ENCODE results near the gene FAM131C.

The FAM131C gene

DNA sequence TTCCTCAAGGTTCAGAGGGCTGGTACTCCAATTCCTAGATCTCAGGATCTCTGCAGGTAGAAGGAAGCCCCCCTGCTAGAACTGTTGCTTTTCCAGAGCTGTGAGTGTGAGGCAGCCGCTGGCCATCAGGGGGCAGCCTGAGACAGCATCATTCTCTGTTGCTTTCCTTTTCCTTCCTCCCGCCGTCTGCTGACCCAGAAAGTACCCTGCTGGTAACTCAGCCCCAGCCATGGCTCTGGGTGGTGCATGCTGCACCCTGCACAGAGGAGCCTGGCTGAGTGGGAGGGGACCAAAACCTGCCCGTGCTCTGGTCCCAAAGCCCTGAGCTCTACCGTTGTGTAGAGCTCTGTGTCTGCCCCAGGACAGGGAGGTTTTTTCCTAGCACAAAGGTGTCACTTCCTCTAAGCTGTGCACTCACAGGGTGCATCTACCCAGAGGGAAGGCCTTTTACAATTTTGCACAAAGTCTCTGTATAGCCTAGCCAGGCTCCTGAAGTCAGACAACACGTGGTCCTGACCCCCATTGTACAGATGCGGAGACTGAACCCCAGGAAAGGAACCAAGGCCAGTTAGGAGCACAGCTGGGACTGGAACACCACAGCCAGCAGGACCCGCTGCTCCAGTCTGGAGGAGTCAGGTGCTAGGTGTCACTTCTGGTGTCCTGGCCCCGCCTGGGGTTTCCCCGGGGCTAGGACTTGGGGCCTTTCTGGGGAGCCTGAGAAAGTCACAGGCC, 5.6 kb upstream of the FAM131C start:
- peak; percentile 80 for FAIRE-seq

DNA sequence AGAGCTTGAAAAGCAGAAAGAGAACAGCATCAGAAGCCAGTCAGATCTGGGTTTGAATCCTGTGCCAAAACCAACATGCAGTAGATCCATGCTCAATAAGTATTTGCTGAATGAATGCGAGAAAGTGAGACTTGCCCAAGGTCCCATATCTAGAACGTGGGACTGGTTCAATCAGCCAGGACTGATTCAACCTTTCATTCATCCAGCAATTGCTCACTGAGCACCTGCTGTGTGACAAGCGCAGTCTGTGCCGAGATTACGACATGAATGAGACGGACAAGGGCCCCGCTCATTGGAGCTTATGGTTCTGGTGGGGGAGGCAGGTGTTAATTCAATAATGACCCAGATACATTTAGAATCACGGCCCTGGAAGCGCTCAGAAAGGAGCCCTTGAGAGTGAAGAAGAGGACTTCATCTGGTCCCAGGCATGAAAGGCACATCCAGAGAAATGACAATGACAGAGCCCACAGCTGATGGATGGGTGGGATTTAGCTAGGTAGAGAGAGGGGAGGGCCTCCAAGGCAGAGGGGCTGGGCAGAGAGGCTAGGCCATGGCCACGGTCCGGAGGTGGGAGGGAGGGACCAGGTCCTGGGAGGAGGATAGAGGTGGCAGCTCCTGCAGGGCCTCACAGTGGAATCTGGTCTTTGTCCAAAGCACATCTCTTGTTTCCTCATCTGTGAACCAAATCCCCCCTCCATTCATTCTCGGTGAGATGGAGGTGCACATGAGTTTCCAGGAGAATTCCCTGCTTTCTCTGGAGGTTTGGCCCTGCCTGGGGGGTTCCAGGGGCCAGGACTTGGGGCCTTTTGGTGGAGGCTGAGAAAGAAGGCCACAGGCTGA, 4.2 kb upstream of the FAM131C start:
- DNase-seq (ENCODE audit: extremely low spot score, insufficient read length, low read depth) (no peak), FAIRE-seq (no peak)

More for the DNA sequence above, 5.6 kb upstream of the FAM131C start:
- peak; percentile 60 for DNase-seq (ENCODE audit: extremely low spot score, insufficient read length, low read depth)

DNA sequence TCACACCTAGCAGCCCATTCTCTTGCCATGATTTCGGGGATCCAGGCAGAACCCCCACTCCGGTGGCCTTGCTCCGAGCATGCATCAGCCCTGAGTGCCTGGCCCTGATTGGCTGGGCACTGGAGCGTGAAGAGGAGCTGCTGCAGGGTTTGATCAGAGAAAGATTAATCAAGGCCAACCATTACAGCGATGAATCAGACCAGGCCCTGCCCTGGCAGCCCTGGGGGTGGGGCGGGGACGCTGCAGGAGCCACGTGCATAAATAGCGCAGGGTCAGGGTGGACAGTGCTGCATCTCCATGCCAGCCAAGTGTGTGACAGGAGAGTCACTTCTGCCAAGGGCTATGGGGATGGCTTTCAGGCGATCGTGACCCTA, 3.4 kb upstream of the FAM131C start:
- DNase-seq (ENCODE audit: extremely low spot score, insufficient read length, low read depth) = no peak
- FAIRE-seq = no peak

DNA sequence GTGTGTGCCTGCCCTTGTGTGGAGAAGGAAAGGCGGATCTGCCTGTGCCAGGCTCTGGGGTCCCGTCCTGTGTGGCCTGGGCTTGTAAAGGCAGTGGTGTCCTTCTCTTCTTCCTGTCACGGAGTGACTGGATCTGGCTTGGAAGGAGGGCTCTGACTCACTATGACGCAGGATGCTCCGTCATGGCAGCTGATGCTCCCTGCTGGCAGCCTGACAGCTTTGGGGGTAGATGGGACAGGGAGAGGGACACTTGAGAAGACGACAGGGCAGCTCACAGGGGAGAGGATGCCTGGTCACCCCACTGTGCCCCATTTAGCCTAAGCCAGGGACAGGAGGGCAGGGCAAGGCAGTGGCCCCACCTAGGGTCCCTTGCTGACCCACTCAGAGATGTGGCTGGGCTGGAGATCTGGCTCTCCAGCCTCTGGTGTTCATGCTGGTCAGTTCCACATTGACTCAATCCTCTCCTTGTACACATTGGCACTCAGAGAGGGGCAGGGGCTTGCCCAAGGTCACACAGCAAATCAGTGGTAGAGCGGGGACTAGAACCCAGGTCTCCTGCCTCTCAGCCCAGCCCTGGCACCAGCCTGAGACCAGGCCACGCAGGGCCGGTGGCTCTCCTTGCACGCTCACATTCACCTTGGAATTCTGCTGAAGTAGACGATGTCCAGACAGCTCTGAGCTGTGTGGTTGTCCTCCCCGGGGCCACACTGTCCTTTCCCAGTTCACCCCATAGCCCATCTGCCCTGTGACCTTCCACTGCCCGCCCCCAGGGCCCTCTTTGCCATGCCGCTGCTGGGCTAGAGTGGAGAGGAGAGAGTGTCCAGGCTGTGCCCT, 2.8 kb upstream of the FAM131C start:
- DNase-seq (ENCODE audit: extremely low spot score, insufficient read length, low read depth) (no peak), FAIRE-seq (no peak)

DNA sequence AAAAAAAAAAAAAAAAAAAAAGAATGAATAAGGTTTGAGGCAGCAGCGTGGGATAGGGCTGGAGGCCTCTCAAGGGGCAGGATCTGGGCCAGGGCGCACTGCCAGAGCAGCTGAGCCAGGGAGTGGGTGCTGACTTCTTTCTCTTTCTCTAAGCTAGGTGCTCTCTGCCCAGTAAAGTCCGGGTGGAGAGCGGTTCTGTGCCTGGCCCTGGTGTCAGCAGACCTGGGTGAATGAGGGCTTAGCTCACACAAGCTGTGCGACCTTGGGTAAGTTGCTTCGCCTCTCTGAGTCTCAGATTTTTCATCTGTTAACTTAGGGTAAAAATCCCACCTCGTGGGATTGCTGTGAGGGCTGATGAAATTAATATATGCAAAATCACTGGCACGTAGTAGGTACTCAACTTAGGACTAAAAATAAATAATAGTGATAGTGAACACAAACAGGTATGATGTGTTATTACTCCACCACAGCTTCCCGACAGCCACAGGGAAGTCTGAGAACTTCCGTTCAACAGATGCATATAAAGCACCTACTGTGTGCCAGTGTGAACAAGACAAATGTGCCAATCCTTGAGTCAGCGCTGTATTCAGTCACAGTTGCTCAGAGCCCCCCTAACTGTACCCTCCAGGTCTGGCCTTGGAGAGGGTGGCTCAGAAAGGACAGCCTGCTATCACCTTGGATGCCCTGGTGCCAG, 2.0 kb upstream of the FAM131C start:
- no peak for FAIRE-seq
- DNase-seq (ENCODE audit: extremely low spot score, insufficient read length, low read depth) = no peak

DNA sequence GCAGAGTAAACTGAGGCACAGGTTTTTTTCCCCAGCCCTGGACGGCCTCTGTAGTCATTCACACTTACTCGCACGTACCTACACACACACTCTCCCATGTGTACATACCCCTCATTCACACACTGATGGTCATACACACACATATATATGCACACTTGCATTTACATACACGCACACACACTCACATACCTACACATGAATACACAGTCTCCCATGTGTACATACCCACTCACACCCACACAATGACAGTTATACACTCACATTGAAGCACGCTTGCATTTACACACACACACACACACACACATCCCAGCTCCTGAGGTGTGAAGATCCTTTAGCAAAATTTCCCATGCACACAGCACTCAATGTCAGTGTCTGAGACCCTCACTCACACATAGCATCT, 766 bp upstream of the FAM131C start:
- no peak for DNase-seq (ENCODE audit: extremely low spot score, insufficient read length, low read depth)
- no peak for FAIRE-seq

DNA sequence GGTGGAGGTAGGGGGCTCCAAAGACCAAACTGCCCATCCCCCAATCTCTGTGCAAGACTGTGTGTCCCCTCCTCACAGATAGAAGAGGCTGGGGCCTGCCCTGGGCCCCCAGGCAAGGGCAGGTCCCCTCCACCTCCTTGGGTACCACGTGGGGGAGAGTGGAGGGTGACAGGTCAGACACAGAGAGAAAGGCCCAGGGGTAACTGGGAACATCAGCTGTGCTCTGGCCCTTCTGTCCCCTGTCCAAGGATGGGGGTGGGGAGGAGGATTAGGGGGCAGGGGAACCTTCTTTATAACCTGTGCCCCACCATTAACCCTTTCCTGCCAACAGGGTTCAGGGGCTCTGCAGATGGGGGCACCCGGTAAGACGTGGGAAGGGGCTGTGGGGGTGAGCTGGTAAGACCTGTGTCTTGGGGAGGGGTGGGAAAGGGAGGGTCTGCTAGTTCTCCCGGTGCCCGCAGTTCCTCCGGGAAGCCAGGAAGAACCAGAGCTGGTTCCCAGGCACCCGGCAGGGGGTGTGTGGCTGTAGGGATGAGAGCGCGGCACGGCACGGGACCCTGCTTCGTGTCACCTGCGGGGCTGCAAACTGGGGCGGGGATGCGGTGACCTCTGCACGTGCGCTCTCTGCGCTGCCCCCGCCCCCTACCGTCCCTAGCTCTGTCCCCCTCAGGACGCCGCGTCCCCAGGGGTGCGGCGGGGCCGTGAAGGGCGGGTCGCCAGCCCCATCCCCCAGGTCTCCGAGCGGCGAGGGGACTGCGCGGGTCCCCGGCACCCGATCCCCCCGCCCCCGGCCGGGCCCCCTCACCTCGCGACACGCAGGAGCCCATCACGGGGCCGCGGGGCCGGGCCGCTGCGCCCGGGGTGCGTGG, 601 bp downstream of the FAM131C start:
- DNase-seq (ENCODE audit: extremely low spot score, insufficient read length, low read depth) = no peak

DNA sequence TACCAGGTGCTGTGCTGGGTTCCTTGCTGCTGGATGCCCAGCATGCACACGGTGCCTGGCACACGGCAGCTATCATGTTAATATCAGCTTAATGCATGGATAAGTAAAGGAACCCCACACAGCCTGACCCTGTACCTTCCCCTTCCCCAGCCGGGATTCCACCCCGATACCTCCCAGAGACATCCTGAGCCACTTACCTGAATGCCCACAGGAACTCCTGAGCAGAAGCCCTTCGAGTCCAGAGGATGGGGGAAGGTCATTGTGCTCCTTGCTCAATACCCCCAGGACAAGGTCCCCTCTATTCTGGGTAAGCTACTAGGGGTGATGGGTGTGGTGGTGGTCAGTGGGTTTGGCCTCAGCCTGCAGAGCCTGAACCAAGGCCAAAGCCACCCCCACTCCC, 1.4 kb downstream of the FAM131C start:
- no peak for FAIRE-seq
- DNase-seq (ENCODE audit: extremely low spot score, insufficient read length, low read depth) = no peak

More for the DNA sequence above, 601 bp downstream of the FAM131C start:
- FAIRE-seq = no peak

DNA sequence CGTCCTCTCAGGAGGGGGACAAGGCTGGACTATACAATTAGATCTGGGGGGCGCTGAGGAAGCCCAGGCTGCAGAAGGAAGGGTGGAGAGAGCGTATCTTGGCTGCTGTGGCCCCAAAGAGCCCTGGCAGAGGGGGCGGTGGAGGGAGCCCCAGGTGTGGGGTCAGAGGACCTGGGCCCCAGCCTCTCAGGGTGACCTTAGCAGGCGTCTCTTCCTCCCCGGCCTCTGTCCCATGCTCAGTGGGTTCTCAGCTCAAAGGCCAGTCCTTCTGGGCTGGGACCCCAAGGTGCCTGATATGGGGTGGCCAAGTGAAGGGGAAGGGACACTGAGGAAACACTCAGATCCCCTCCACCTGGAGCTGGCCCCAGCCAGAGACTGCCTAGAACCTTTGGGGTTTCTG, 1.8 kb downstream of the FAM131C start:
- DNase-seq (ENCODE audit: extremely low spot score, insufficient read length, low read depth) (no peak), FAIRE-seq (no peak)

DNA sequence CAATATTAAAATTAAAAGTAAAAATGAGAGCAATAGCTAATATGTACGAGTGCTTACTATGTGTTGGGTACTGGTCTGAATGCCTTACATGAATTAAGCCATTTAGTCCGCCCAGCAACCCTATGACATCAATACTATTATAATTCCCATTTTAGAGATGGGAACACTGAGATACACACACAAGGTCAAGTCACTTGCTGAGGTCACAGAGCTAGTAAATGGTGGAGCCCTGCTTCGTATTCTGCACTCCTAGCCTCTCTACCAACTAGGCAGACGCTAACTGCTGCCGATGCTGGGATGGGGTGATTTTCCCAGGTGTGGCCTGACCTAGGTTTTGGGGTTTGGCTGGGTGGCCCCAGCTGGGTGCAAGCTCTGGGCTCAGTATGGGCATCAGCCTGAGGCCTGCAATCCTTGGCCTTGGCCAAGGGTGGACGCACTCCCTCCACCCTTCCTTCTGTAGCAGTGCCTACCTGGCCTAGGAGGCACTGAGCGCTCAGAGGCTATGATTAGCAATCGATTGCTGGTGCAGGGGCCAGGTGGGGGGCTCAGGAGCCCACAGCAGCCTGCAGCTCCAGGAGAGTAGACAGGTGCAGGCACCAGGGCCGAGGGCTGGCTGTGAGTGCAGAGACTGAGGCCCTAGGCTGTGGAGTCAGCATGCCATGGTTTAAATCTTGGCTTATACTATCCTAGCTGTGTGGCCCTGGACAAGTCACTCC, 2.7 kb downstream of the FAM131C start:
- FAIRE-seq = no peak

DNA sequence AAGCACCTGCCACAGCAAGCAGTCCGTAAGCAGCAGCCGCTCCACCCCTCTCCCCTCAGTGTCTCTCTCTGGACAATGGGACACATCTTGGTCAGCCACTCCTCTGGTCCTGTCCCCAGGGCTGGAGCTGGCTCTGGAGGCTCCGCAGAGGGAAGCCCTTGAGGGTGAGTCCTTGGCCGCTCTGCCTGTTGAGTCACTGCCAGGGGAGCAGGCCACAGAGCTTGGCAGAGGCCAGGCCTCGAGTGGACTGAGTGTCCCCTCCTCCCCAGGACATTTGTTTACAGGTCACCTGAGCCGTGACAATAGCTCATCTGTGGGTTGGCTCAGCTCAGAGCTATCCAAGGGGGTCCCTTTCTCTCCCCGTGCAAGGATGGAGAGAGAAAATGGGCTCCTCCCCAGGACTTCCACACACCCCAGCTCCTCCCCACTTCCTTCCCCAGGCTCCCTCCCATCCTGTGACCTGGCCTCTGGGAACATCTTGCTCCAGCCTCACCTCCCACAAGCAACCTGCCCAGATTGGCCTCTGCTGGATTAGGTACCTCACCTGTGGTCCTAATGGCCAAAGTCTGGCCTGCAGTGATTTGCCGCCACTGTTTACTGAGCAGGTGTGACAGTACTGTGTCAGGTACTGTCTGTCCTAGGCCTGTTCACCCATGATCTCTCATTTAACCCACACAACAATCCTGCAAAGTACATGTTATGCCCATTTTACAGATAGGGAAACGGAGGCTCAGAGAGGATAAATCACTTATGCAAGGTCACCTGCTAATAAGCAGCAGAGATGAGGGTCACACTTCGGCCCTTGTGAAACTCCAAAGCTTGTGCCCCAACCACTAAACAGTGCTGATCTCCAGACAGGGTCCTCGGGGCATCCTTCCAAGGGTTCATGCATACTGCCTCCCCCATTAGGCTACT, 4.8 kb downstream of the FAM131C start:
- no peak for FAIRE-seq
- DNase-seq (ENCODE audit: extremely low spot score, insufficient read length, low read depth) = no peak

More for the DNA sequence above, 2.7 kb downstream of the FAM131C start:
- no peak for DNase-seq (ENCODE audit: extremely low spot score, insufficient read length, low read depth)

DNA sequence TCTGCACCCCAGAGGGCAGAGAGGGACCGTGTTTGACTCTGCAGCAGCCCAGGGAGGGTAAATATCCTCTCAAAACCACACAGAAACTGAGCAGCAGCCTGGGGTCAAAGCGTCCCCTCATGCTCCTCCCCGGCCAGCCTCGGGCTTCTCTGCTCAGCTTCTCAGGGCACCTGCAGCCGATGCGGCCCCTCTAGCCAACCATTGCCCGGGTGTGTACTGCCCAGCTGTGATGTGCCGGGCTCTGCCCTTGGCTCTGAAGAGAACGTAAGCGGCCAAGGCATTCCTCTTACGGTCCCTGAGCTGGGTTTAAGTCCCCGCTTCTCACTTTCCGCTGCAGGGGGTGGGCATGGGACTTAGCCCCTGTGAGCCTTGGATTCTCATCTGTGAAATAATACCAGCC, 5.5 kb downstream of the FAM131C start:
- FAIRE-seq (no peak), DNase-seq (ENCODE audit: extremely low spot score, insufficient read length, low read depth) (no peak)

DNA sequence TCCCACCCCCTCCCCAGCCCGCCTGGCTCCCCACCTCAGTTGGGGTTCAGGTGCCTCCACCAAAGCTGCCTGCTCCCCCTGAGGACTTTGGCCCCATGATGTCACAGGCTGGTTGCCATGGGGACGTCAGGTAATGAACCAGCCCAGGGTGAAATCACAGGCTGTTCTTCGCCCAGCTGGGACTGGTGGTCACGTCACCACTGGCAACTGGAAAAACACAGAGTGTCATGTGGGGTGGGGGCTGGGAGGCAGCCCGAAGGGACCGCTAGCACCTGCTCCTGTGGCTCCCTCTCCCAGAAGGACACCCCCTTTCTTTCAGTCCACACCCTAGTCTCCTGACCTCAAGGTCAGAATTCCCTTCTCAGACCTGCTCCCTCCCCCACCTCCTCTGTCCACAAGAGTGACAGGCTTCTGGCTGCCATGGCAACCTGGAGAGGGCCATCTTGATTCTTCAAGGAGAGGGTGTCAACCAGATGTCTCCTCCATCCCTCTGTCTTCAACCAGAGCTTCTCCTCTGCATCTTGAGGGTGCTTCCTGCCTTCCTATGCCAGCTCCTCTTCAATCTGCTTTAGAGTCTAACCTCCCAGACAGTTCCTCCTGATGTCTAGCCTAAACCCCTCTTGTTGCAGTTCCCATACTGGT, 6.2 kb downstream of the FAM131C start:
- DNase-seq (ENCODE audit: extremely low spot score, insufficient read length, low read depth) (no peak), FAIRE-seq (no peak)

DNA sequence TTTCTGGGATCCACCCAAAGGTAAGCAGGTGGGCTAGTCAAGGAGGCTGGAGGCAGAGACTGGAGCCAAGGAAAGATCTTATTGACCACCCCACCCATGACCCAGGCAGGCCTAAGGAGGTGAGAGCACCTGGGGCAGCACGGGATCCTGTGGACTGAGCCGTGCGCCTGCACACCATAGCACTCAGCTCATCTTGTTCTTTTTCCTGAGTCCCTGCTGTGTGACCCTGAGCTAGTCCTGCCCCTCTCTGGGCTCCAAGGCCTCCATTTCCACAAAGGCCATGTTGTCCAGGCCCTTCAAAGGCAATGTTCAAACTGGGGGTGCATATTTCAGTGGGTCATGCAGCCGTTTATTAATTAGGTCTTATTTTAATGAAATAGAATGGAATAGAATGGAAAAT, 7.2 kb downstream of the FAM131C start:
- no peak for FAIRE-seq
- DNase-seq (ENCODE audit: extremely low spot score, insufficient read length, low read depth) = no peak

DNA sequence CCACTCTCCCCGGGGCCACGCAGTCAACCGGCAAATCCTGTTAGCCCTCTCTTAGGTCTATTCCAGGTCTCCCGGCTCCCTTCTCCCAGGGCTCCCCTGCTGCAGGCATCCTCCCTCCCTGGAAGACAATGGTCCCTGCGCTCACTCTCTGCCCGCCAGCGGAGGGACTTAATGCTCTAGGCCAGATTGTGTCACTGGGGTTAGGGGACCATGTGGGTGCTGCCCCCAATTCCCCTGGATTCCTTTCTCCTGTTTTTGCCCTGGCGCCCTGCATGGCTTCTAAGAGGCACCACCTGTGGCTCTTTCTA, 8.2 kb downstream of the FAM131C start:
- FAIRE-seq = no peak

DNA sequence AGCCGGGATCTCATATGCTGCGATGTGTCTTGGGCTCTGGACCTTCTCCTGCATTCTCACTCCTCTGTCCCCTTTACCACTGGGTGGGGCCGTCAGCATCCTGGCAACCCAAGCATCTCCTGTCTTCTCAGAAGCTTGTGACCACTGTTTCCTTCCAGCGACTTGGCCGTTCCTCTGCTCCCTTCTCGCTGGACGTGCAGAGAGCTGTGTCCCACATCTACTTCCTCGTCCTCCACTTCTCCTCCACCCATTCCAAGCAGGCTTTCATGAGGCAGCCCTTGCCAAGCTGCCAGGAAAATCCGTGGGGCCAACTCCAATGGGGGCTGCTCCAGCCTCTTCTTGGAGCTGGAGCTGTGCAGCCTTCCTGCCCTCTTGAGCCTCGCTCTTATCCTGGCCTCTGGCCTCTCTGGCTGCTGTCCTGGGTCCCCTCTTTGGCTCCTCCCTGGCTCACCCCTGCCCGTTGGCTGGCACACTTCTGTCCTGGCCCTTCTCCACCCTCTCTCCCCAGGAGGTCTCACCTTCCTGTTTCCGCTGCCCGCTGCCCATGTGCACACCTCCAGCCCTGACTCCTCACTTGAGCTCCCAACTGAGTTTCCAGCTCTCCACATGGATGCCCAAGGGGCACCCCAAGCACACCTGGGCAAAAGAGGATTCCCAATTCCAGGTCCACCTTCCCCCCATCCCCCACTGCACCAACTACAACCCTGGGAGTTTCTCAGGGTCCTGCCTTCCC, 8.7 kb downstream of the FAM131C start:
- FAIRE-seq (no peak), DNase-seq (ENCODE audit: extremely low spot score, insufficient read length, low read depth) (no peak)

More for the DNA sequence above, 8.2 kb downstream of the FAM131C start:
- no peak for DNase-seq (ENCODE audit: extremely low spot score, insufficient read length, low read depth)

DNA sequence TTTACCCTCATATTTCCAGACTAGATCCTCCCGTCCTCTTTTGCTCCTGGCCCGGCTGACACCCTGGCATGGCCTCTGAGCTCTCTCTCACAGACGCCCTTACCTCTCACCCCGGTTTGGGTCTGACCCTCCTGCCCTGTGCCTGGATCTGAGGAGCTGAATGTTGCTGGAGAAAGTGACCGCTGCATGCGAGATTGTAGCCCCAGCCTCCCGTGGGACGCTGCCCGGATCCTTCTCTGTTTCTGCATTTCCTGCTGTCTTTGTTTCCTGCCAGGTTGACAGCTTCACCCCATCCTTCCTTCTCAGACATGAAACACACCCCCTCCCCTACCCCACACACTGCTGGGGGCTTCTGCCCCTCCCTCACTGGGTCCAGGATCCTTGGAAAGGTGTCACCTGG, 9.5 kb downstream of the FAM131C start:
- FAIRE-seq = no peak

More for the DNA sequence above, 9.5 kb downstream of the FAM131C start:
- DNase-seq (ENCODE audit: extremely low spot score, insufficient read length, low read depth) = no peak

All from GM18507 (cell line).